GM21423 (cell line): ENCODE results near the gene HEATR5B.
"Not testable (repeated sequence)": the region's sequence is repeated elsewhere in the genome, so short reads cannot be mapped to it uniquely, and the experiment has no call there.

Experiments
- ATAC-seq: cut with Tn5 transposase; IDR thresholded peaks from one replicate; pipeline ENCODE4 v1.9.1; 2021; ENCODE audit warnings: mild to moderate bottlenecking, moderate library complexity; ENCODE audit not compliant: unreplicated experiment

The HEATR5B gene

DNA sequence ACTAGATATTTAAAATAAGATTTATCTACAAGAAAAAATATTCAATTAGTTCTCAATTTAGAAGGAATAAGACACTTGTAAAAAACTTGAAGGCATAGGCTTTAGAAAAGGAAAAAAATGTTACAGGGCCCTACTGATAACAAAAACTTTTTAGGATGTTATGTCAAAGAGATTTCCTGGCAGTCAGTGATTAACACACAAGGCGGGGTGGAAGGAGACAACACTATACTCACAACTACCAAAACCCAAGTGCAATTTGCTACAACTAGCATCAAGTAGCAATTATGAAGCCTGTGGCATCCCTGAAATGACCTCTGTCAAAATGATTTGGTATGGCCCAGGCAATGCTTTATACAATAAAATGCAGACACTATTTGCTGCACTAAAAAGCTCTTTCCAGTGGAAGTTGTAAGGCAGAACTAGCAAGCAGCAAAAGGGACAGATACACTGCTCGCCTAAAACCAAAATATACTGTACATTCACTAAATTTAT is 133.1 kb downstream of the HEATR5B start:
- no peak for ATAC-seq

DNA sequence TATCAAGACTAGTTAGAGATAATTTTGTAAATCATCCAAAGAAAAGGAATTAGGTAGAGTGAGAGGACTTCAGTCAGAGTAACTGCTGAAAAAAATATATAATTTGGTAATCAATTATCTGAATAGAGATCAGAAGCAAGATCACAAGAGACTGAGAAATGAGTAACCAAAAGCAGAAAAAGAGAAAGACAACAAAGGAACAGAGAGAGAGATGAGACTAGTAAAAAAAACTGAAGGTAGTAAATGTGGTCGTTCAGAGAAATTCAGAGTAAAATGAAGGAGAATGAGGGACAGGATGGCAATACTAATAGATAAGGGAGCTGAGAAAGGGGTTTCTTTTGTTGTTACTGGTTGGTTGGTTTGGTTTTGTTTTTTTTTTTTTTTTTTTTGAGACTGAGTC is 134.3 kb downstream of the HEATR5B start:
- no peak for ATAC-seq

DNA sequence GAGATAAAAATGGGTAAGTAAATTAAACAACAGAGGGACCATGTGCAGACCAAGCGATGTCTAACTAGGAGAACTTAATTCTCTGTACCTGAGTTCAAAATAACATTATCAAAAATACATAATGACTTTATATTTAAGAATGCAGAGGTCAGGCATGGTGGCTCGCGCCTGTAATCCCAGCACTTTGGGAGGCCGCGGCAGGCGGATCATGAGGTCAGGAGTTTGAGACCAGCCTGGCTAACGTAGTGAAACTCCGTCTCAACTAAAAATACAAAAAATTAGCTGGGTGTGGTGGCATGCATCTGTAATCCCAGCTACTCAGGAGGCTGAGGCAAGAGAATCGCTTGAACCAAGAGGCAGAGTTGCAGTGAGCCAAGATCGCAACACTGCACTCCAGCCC is 138.9 kb downstream of the HEATR5B start:
- not testable (repeated sequence) for ATAC-seq

DNA sequence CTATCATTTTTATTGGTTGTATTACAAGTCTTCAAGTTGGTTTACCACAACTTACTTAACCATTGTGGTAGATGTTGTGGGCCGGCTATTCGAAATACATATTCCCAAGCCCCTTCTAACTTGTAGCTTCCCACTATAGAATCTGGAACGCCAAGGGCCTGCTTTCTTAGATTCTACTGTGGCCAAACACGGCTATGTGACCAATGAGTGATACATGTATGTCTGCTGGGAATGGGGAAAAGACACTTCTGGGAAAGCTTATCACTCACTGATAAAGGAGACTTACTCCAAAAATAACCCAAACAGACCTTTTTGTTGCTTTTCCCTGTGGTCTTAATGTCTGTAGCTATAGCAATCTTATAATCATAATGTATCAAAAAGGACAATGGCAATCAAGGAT is 142.3 kb downstream of the HEATR5B start:
- ATAC-seq: no peak

DNA sequence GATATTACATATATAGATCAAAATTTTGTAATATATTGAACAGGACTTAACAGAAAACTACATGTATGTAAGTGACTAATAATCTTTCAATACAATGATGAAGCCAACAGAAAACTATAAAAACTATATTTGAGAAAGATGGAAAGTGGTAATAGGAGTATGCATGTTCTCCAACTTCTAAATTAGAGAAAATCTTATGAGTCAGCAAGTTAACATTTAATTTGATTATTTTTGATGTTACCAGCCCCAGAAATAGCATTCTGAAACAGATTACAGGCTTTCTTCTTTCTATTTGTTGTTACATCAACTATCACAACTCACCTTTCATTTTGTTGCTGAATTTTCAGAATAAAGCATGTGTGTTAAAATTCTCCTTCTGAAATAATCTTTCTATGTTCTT is 147.6 kb downstream of the HEATR5B start:
- not testable (repeated sequence) for ATAC-seq

DNA sequence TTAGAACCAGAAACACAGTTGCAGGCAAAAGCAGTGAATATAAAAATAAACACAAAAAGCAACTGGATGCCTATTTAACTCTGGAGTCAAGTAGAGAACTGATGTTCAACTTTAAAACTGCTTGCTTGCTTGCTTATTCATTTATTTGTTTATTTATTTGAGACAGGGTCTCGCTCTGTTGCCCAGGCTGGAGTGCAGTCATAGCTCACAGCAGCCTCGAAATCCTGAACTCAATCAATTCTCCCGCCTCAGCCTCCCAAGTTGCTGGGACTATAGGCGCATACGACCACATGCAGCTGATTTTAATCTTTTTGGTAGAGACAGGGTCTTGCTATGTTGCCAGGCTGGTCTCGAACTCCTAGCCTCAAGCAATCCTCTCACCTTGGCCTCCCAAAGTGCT is 152.5 kb downstream of the HEATR5B start:
- ATAC-seq: not testable (repeated sequence)
